ENCODE results near the gene CREG2. TPM values are rescaled to one million over a fixed set of nuclear protein-coding genes. Genes with fewer than 3 reads are reported as not detected.

The CREG2 gene
- total and polyA plus RNA-seq, 8 donors, result 0.05 to 0.37 TPM; not detected in 6

- 80 to 87% (median 87%) methylated on average over 11 of the region's 11 CpGs for WGBS, 5 donors
- H3K4me3 ChIP-seq, result no peak overlapping the region
- intact Hi-C loops (cut with DNase I; ENCODE audit: low total_unique reads), result no loop called here
- TF ChIP-seq EP300 (IDR thresholded peaks at IDR 0.05) (no peak), POLR2A (IDR thresholded peaks at IDR 0.05) (no peak), POLR2AphosphoS5 (IDR thresholded peaks at IDR 0.05) (no peak), CTCF (IDR thresholded peaks at IDR 0.05) (no peak)
- H3K4me1 ChIP-seq, result peaks cover 0 to 5% (median 0%) of the 10 kb centered on the region in 4 donors
- DNase-seq, result no peak
- H3K9me3 ChIP-seq, result no peaks in the 10 kb centered on the region
- H3K27ac ChIP-seq, result no peak overlapping the region
- H3K36me3 ChIP-seq, result no peaks in the 10 kb centered on the region
- peaks cover 0 to 11% (median 0%) of the 10 kb centered on the region in 3 donors for H3K27me3 ChIP-seq
These were observed 11.9 kb upstream of the CREG2 start for GRCh38 chr2:101399021-101399799.

GRCh38 chr2:101398116-101398821 lies 11.0 kb upstream of the CREG2 start:
- 64 to 73% (median 66%) methylated on average over 10 of the region's 10 CpGs for WGBS, 5 donors
- Histone ChIP-seq H3K4me1 (peaks cover 0 to 5% (median 0%) of the 10 kb centered on the region in 4 donors), H3K27me3 (peaks cover 0 to 11% (median 0%) of the 10 kb centered on the region in 3 donors), H3K4me3 (no peak overlapping the region), H3K36me3 (no peaks in the 10 kb centered on the region), H3K9me3 (no peaks in the 10 kb centered on the region), H3K27ac (no peak overlapping the region)
- no peak for TF ChIP-seq POLR2AphosphoS5 (IDR thresholded peaks at IDR 0.05)
- TF ChIP-seq POLR2A (IDR thresholded peaks at IDR 0.05), result no peak
- no peak for TF ChIP-seq CTCF (IDR thresholded peaks at IDR 0.05)
- TF ChIP-seq EP300 (IDR thresholded peaks at IDR 0.05), result no peak
- intact Hi-C loops (cut with DNase I; ENCODE audit: low total_unique reads), result no loop called here
- DNase-seq, result no peak

- peak in 1 of 3 donors; percentile 64 for TF ChIP-seq POLR2AphosphoS5 (IDR thresholded peaks at IDR 0.05)
- TF ChIP-seq EP300 (IDR thresholded peaks at IDR 0.05), result no peak
- H3K27me3 ChIP-seq, result peaks cover 0 to 11% (median 0%) of the 10 kb centered on the region in 3 donors
- no peak overlapping the region for H3K4me3 ChIP-seq
- intact Hi-C loops (cut with DNase I; ENCODE audit: low total_unique reads), result no loop called here
- no peaks in the 10 kb centered on the region for H3K36me3 ChIP-seq
- no peaks in the 10 kb centered on the region for H3K9me3 ChIP-seq
- H3K27ac ChIP-seq, result peak overlapping the region in 1 of 5 donors; percentile 22
- 20 to 41% (median 28%) methylated on average over 2 of the region's 2 CpGs for WGBS, 5 donors
- DNase-seq, result no peak
- H3K4me1 ChIP-seq, result peaks cover 0 to 5% (median 0%) of the 10 kb centered on the region in 4 donors
These were observed 9.0 kb upstream of the CREG2 start for GRCh38 chr2:101396316-101396717.

GRCh38 chr2:101395545-101396315 lies 8.4 kb upstream of the CREG2 start:
- no peak for TF ChIP-seq EP300 (IDR thresholded peaks at IDR 0.05)
- no peak for TF ChIP-seq CTCF (IDR thresholded peaks at IDR 0.05)
- TF ChIP-seq POLR2AphosphoS5 (IDR thresholded peaks at IDR 0.05), result no peak
- no peak for TF ChIP-seq POLR2A (IDR thresholded peaks at IDR 0.05)
- WGBS, 5 donors, result 81 to 86% (median 82%) methylated on average over 5 to 6 of the region's 6 CpGs
- intact Hi-C loops (cut with DNase I; ENCODE audit: low total_unique reads), result no loop called here

More at GRCh38 chr2:101395545-101396315, 8.4 kb upstream of the CREG2 start:
- H3K9me3 ChIP-seq, result no peaks in the 10 kb centered on the region
- H3K27me3 ChIP-seq, result peaks cover 0 to 9% (median 0%) of the 10 kb centered on the region in 3 donors
- DNase-seq, result no peak
- H3K27ac ChIP-seq, result peak overlapping the region in 1 of 5 donors; percentile 22
- H3K36me3 ChIP-seq, result no peaks in the 10 kb centered on the region
- H3K4me1 ChIP-seq, result peaks cover 0 to 5% (median 0%) of the 10 kb centered on the region in 4 donors
- H3K4me3 ChIP-seq, result no peak overlapping the region
